GM21528 (cell line): ENCODE data around the gene BOC.
"Not testable (repeated sequence)": the region's sequence is repeated elsewhere in the genome, so short reads cannot be mapped to it uniquely, and the experiment has no call there.

Source experiments
- ATAC-seq: cut with Tn5 transposase; IDR thresholded peaks from one replicate; pipeline ENCODE4 v1.9.1; 2021; ENCODE audit warnings: mild to moderate bottlenecking, moderate library complexity; ENCODE audit not compliant: unreplicated experiment, low FRiP score

Gene BOC

GRCh38 chr3:113211330-113212149 is at the start of gene BOC:
Gene BOC, plus strand, starts transcription at chr3:113211557. Its CDS starts 38,246 bp downstream, at chr3:113249803.
- no peak for ATAC-seq

DNA sequence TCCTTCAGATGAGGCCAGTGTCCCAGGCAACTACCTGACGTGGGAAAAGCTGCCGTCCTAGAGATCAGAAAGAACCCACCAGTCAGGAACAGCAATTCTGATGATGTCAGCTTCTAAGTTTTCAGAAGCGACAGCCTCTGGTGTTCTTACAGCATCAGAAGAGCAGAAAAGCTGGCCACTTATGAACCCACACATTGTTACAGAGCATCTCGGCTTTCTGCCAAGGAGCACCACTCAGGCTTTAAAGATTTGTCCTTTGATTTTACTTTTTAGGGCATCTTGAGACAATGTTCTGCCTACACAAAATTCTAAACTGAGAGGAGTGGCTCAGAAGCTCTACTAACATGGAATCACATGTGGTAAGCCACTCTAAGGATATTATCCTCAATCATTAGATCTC is 49.7 kb upstream of the BOC start:
- ATAC-seq, result no peak

DNA sequence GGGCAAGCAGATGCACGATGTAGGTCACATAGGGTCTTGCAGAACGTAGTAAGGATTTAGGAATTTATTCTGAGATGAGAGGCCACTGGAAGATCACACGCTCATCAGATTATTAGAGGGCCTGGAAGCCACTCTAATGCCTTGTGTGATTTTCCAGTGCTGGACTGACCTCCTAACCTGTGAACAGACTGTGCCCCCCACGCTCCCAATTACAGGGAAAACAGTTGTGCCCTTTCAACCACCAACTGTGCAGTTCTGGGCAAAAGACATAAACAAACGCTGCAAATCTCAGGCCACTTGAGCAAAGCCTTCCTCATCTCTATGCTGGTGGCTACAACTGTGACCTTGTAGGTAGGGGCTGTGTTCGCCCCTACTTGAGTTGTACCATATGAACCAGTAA is 48.2 kb upstream of the BOC start:
- no peak for ATAC-seq

DNA sequence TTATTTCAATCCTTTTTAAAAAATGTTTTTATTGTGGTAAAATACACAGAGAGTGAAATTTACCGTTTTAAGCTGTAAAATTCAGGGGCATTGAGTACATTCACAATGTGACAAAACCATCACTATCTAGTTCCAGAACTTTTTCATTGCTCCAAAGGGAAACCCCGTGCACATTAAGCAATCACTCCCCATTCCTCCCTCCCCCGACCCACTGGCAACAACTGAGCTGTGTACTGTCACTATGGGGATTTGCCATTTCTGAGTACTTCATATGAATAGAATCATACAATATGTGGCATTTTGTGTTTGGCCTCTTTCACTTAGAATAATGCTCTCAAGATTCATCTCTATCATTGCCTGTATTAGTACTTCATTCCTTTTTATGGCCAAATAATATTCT is 45.5 kb upstream of the BOC start:
- ATAC-seq, result no peak

DNA sequence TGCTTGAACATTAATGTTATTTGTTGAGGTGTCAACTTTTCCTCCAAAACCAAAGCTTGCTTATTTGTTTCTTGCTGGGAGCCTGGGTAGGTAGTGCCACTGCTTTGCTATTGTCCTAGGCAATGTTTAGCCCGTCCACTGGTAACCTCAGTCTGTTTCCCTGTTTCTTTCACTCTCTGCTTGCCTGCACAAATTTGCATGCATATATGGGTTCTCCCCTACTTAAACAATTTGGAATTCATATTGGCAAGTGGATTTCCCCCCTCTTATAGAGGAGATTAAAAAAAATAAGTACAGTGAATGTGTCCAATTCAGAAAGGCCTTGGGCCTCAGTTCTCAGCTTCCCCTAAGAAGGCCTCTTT is 45.0 kb upstream of the BOC start:
- no peak for ATAC-seq

- ATAC-seq, result no peak
Observed at GRCh38 chr3:113166719-113167492, 44.5 kb upstream of the BOC start.

GRCh38 chr3:113167825-113168801 is 43.2 kb upstream of the BOC start:
- no peak for ATAC-seq

- ATAC-seq, result no peak
Observed at GRCh38 chr3:113169891-113170452, 41.4 kb upstream of the BOC start.

GRCh38 chr3:113170771-113171170 is 40.6 kb upstream of the BOC start:
- no peak for ATAC-seq

GRCh38 chr3:113171675-113172300 is 39.6 kb upstream of the BOC start:
- ATAC-seq, result not testable (repeated sequence)

DNA sequence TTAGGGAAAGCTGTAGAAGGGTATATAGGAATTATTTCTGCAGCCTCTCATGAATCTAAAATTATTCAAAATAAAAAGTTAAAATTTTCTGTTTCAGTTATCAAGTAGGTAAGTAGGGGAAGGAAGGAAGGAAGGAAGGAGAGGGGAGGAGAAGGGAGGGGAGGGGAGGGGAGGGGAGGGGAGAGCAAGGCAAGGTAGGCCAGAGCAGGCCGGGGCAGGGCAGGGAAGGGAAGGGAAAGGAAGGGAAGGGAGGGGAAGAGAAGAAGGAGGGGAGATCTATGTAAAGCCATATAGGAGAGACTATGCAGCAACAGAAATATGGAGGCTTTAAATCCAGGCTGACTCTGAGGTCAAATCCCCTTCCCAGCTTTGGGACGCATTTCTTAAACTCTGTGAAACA is 38.3 kb upstream of the BOC start:
- no peak for ATAC-seq

DNA sequence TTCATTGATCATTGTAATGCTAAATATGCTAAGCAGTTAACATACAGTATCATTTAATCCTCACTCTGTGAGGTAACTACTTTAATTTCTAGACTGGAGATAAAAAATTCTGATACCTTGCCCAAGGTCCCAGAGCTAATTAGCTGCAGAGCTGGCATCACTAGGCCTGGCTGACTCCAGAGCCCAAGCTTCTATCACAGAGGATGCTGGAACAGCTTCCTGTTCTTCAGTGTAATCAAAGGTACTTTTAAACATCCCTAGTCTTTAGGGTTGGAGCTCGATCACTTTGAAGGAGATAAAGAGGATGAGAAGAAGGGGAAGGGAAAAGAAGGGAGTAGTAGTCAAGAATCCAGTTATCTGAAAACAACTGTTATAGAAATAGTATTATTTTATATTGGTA is 37.1 kb upstream of the BOC start:
- no peak for ATAC-seq

DNA sequence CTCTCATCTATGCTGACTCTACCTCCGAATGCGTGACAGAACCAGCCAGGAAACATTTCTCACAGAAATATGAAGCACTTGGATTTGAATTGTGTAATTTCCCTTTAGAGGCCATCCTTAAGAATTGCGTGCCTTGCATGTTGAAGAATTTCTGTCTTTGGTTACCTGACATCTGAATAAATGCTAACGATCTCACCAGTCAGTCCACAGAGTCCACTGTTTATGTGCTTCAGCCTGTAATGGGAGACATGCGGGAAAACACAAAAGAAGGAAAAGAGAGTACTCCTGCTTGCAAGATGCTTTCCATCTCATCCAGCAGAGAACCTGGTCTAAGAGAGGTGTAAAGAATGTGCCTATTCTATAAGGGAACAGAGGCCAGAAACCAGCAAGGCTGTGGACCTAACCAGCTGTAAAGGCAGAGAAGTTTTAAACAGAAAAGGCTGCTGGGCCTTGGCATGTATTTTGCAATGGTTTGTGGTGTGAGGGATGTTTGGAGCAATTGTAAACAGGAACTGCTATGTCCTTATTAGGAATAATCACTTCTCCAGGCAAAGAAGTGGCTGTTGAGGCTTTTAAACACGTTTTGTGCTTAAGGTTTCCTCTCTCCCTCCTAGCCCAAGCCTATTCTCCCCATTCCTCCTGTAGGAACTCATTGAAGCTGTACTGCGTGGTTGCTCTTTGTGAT is 36.4 kb upstream of the BOC start:
- ATAC-seq, result no peak

GRCh38 chr3:113177526-113177925 is 33.8 kb upstream of the BOC start:
- no peak for ATAC-seq

DNA sequence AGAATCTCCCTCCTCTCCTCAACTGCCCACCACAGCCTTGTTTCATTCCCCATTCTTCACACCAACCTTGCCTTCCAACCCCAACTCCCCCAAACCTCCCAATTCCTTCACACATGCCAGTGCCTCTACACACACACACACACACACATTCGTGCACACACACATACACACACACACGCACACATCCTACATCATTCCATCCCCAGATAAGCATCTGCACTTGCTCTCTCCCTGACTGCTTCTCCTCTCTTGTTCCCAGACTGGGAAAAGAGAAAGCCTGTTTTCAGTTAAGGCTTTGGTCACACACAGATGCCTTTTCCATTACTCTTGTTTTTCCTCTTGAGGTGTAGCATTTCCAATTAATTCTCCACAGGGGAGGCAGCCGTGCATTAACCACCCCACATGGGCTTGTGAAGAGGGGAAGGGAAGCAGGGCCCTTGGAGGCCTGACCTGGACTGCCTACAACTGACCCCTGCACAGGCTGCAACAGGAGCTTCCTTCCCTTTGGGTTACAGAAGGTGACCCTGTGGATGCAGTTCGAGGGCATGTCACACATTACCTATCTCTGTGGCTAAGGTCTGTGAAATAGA is 32.0 kb upstream of the BOC start:
- no peak for ATAC-seq

DNA sequence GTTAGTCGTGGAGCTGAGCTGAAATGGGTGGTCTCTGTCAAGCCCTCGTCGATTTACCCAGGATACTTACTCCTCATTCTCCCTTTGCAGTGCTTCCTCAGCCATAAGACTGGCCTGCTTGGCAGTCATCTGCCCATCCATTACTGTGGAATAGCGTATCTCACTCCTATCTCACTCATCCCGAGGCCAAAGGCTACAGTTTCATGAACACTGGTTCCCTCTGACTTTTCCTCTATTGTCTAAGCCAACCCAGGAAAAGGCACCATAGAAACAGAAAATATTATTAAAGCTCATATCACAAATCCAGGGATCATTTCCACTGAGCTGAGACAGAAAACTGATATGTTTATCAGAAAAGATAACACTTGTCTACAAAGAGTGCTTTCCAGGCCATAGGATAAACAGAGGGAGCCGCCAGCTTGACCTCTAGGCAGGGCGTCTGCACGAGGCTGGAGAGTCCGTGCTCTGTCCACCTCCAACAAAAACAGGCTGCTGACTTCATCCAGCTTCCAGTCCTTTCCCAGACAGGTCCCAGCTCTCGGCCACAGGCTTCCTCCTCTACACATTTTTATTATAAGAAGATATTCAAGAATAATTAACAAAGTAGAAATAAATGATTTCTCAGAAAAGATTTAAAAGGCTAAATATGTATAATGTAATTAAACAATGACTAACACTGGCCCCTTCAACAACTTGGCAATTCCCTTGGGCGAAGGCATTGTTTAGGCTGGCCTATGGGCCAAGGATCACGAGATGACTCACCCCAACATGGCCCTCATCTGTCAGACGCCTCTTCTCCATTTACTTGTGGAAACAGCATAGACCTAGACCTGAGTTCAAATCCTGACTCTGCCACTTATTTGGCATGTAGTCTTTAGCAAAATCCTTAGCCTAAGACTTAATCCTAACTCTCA is 27.4 kb upstream of the BOC start:
- ATAC-seq, result no peak

- no peak for ATAC-seq
Observed at GRCh38 chr3:113185194-113185835, 26.0 kb upstream of the BOC start.

GRCh38 chr3:113186566-113186965 is 24.8 kb upstream of the BOC start:
- no peak for ATAC-seq
